ENCODE measurements around the gene PTGR3.

The PTGR3 gene, protein sequence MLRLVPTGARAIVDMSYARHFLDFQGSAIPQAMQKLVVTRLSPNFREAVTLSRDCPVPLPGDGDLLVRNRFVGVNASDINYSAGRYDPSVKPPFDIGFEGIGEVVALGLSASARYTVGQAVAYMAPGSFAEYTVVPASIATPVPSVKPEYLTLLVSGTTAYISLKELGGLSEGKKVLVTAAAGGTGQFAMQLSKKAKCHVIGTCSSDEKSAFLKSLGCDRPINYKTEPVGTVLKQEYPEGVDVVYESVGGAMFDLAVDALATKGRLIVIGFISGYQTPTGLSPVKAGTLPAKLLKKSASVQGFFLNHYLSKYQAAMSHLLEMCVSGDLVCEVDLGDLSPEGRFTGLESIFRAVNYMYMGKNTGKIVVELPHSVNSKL

GRCh38 chr18:75209129-75209950 lies at the start of gene PTGR3:
TSS of gene PTGR3 (minus strand) at chr18:75209139. CDS start at chr18:75209058, 81 bp downstream.
- peak; percentile 79 to 90 for DNase-seq

DNA sequence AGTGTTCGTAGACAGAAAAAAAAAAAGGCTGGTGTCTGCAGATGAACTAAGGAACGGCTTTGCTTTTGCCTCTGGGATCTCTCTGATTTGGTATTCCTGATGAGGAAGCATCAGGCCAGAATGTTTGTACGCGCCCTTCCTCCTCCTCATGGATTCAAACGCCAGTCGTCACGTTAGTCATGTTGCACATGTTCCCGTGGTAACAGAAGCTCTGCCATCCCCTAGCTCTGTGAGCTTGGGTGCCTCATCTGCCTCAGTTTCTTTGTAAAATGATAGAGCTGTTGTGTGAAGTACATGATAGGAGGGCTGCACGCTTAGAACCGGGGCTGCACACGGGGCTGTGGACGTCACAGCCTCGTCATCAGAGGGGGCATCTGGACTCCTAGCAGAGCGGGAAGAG lies 48.7 kb upstream of the PTGR3 start:
- no peak for DNase-seq

DNA sequence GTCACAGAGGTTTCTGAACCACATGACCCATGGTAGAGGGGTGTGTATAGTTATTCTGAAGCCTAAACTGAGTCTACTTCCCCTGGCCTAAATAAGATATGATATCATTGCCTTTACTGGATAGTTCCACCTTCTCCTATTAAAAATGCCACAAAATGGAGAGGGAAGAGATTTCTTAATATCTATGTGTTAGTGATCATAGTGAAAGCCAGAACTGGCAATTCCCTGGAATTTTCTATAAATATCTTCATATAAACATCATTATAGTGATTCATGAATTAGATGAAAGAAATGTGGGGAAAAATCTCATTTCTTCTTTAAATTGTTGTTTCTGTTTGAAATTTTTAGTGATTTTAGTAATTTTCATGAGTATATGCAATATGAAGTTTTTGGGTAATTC lies 47.4 kb upstream of the PTGR3 start:
- DNase-seq, result no peak

- no peak for DNase-seq
These were observed 46.2 kb upstream of the PTGR3 start for GRCh38 chr18:75255094-75255493.

DNA sequence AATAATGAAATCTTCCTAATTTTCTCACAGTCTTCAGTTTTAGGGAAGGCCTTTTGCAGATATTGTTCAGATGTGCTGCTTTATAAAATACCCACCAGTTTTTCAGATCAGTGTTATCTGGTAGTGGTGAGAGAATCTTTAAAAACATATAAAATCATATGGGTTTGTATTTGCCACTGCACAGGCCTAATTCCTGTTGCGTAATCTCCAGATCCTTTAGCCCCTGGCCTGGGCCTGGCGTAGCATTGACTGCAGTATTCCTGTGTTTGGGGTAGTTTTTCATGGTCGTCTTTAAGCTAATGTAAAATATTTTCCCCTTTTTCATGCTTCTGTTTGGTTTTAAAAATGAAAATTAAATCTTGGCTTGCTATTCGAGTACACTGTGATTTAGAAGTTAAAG lies 44.8 kb upstream of the PTGR3 start:
- peak in 1 of 2 experiments; percentile 13 for DNase-seq

DNA sequence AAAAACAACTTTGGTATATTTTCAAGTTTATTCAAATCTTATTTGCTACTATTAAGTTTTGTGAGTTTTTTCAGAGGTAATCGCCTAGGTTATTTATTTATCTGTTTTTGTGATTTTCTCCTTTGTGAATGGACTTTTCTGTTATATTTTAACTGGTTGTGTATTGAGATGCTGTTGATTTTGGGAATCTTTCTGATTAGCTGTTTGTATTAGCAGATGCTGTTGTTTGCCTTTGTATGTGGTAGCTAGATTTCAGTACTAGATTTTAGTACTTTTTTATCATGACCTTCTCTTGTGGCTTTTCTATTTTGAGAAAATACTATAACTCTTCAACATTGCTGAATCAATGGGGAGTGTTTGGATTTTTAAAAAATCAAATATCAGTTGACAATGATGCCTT lies 44.1 kb upstream of the PTGR3 start:
- no peak for DNase-seq

GRCh38 chr18:75252136-75252535 lies 43.2 kb upstream of the PTGR3 start:
- no peak for DNase-seq

DNA sequence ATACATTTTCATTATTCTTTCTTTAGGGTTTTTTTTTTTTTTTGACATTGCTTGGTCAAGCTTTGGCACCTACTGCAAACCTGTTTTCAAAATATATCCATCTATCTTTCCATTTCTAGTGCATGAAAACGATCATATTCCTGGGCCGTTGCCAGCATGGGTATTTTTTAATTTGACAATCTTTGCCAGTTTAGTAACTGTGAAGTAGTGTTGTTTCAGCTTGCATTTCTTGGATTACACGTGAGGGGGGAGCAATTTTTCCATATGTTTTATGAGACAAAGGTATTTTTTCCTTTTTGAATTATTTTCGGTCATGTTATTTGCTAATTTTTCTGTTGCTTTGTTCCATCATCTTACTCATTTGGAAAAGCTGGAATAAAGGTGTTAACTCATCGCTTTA lies 42.5 kb upstream of the PTGR3 start:
- DNase-seq, result no peak

- no peak for DNase-seq
These were observed 41.5 kb upstream of the PTGR3 start for GRCh38 chr18:75250471-75250821.

GRCh38 chr18:75249672-75250470 lies 40.9 kb upstream of the PTGR3 start:
- no peak for DNase-seq

- no peak for DNase-seq
These were observed 40.2 kb upstream of the PTGR3 start for GRCh38 chr18:75249175-75249518.

DNA sequence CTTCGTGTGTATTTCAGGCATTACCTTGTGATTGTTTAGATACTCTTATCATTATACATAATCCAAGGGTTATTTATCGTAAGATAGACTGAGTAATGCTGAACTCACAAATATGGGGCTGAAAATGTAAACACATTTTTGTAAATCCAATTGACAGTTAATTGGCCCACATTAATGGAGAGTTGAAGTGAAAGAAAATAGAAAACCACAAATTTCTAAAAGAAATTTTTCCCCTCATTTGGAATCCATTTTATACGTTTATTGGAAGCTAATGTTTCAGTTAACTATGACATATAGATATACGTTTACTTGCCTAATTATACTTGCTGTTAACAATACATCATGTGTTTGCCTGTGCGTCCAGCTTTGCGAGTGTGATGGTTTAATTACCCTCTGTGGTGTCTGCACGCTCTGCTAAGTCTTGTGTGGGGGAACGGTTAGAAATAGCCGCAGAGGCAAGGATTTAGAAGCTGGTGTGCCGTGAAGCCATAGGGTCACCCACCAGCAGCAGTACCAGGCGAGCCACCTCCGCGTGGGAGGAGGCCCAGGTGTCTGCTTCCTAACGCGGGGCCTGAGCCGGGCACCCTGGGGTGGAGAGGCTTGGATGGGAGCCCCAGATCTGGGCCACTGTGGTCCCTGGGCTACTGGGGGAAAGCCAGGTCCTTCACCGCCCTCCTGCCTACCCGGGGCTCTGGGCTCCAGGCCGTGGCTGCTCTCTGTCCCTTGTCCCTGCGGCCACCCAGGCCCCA lies 39.7 kb upstream of the PTGR3 start:
- DNase-seq, result peak; percentile 34 to 46

DNA sequence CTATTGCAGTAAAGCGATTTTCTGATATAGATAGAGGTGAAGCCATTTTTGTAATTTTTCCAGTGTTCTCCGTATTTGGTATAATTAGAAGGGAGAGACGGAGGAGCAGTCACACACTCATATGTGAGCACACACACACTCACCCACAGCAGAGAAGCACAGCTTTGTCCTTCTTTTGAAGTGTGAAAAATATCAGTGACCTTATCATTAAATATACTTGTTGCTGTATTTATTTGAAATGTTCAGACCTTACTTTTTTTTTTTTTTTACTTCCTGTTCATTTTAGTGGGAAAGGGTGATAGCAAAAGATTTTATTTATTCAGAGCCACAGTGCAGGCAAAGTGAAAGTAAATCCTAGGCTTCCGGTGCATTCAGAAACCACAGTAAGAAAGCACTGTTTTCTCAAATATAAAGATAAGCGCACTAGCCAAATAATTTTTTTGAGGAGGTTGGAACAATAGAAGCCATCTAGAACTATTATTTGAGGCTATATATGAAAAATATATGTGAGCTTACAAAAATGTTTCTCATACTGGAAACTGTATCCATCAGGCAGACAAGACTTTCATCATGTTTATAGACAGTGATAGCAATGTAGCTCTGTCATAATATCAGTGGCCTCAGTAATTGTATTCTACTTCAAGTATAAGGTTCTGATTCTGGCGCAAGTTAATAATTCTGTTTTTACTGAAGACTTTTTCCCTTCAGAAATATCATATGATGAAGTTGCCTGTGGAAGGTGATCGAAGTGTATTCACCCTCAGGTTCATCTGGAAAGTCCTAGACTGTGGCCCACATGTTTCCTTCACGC lies 38.9 kb upstream of the PTGR3 start:
- peak; percentile 16 to 20 for DNase-seq

GRCh38 chr18:75246721-75247610 lies 38.0 kb upstream of the PTGR3 start:
- peak in 1 of 2 experiments; percentile 12 for DNase-seq

GRCh38 chr18:75244351-75245313 lies 35.7 kb upstream of the PTGR3 start:
- DNase-seq, result peak in 1 of 2 experiments; percentile 22

DNA sequence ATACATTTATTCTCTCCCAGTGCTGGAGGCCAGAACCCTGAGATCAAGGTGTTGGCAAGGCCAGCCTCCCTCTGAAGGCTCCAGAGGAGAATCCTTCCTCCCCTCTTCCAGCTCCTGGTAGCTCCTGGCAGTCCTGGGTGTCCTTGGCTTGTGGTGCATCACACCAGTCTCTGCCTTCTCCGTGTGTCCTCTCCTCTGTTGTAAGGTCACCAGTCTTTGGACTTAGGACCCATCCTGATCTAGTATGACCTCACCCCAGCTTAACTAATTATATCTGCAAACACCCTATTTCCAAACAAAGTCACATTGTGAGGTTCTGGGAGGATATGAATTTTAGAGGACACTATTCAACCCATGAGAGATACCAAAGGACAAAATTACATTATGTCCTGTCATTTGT lies 32.8 kb upstream of the PTGR3 start:
- no peak for DNase-seq

GRCh38 chr18:75240433-75240832 lies 31.5 kb upstream of the PTGR3 start:
- no peak for DNase-seq

GRCh38 chr18:75238786-75239185 lies 29.8 kb upstream of the PTGR3 start:
- DNase-seq, result no peak

DNA sequence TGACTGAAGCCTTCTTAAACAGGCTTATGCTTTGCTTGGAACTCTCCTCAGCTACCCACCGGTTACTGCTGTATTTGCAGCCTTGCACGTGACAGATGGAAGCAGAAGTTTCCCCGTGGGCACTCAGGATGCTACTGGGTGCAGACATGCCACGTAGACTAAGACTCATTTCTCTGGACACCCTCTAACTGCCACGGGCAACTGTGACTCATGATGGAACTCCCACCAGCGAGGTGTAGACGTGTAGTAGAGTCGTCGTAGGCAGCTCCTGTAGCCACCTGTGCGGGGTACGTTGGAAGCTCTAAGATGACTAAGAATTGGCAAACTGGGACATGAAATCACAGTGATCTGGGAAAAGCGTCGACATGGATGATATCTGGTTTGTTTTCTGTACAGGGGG lies 29.2 kb upstream of the PTGR3 start:
- no peak for DNase-seq

DNA sequence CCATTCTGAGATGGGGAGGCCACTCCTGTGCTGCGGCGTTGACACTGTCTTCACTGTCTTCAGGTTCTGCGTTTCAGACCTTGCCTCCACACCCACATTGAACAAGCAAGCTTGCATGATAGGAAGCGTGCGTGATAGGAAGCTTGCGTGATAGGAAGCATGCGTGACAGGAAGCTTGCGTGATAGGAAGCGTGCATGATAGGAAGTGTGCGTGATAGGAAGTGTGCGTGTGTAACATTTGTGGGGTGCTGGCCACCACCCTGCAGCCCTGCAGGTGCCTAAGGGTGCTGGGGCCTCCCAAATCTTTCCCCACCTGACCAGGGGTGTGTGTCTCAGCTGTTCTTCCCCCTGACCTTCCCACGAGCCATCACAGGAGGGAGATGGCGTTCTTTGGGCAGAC lies 27.0 kb upstream of the PTGR3 start:
- DNase-seq, result no peak

Measured in SHP77 (cell line).